Measurements from ENCODE around the gene NOSTRIN. TPM values are rescaled to one million over a fixed set of nuclear protein-coding genes. Genes with fewer than 3 reads are reported as not detected.

Gene NOSTRIN, protein sequence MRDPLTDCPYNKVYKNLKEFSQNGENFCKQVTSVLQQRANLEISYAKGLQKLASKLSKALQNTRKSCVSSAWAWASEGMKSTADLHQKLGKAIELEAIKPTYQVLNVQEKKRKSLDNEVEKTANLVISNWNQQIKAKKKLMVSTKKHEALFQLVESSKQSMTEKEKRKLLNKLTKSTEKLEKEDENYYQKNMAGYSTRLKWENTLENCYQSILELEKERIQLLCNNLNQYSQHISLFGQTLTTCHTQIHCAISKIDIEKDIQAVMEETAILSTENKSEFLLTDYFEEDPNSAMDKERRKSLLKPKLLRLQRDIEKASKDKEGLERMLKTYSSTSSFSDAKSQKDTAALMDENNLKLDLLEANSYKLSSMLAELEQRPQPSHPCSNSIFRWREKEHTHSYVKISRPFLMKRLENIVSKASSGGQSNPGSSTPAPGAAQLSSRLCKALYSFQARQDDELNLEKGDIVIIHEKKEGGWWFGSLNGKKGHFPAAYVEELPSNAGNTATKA
- total RNA-seq: 0.09 and 0.32 TPM in 2 replicates

DNA sequence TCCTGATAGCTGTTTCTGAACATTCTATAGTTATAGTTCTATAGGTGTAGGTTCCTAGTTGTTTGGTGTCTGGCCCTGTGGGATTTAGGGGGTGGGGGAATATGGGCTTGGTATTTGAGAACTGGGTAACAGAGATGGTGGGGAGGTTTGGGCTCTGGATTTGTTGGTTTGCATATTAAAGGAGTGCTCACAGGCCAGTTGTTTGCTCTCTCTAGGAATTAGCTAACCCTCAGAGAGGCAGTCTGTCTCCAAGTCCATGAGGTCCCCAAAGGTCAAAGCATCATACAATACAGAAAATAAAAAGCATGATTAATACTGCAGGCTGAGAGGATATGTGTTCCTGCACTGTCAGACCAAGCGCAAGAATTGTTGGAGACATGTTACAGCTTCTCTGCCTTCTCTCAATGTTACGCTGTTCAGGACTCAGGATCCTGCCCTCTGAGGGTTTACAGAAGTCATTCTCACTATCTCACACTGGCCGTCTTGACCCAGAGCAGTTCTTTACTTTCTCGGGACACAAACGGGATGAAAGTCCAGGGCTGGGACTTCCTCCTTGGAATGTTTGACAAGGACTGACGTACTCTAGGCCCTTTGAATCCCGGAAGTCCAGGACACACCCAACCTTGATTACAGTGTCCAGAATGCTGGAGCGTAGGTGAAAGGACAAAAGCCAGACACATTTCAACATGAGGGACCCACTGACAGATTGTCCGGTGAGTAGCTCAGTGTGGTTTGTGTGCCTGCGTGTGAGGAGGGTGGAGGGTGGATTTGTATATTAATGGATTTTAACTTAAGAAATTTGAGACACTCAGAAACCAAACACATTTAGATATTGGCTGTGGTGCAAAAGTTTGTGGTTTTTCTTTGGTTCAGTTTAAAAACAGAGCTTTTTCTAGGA, at the start of gene NOSTRIN:
Gene NOSTRIN, plus strand, starts transcription at position 677 of the 898 bp plus-strand sequence. Its CDS starts 10 bp downstream, at position 687.

DNA sequence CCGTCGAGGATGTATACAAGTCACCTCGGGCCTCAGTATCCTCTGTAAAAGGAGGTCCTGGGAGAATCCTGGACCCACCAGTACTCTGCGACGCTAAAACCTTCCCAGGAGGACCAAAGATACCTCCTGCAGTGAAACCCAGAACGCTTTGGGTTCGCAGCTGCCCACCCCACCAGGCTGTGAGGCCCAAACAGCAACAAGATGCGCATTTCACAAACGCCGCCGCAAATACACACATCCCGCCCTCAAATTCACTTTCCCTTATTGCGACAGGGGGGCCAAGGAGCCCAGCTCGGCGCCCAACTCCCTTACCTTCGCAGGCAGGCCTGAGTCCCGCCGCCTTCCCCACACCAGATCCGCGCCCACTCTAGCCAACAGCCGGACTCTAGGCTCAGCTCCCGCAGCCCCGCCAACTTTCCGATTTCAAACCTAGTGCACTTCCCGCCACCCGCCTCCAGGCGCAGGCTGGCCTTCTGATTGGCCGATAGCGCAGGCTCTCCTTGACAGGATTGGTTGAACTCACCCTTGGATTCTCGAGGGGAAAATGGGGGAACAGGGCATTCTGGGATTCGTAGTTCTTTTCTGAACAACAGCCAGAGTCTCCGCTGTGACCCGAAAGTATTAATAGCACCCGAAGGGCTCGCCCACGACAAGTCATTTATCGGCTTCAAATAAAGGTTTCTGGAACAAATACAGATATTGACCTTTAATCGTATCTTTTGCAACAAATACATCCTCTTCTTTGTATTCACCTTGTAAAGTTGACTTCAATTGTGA, 87.8 kb downstream of the NOSTRIN start, which contains the start of gene SPC25:
Gene SPC25, minus strand, starts transcription at position 425 of the 777 bp plus-strand sequence. CDS start 911 bp downstream, outside the sequence.

DNA sequence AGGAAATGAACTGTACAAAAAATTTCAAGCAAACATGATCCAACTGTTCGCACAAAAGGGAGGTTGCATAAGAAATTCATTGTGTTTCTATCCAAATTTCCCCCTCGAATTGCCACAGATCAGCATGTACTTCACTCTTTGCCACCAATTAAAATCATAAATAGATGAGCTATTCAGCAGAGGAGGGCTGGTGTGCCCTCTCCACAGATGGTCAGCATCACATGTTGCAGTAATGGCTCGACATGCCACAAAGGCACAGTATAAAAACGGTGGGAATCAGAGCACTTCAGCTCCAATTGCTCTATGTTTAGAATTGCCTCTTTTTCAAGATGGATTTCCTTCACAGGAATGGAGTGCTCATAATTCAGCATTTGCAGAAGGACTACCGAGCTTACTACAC, 98.6 kb downstream of the NOSTRIN start, which contains the start of gene G6PC2:
Gene G6PC2, plus strand, starts transcription at position 289 of the 400 bp plus-strand sequence. Its CDS starts 41 bp downstream, at position 330.

Other genes with a start within 250 kb of the NOSTRIN start
- 1.1 and 1.4 TPM in 2 replicates for gene SPC25, start 87.8 kb downstream of the NOSTRIN start, total RNA-seq
- not detected in 2 replicates for gene G6PC2, start 98.7 kb downstream of the NOSTRIN start, total RNA-seq
- under 0.01 and 0.26 TPM in 2 replicates for gene ABCB11, start 228.7 kb downstream of the NOSTRIN start, total RNA-seq